GM19397 (cell line): ENCODE results near the gene TIMM23.
"Not testable (repeated sequence)": the region's sequence is repeated elsewhere in the genome, so short reads cannot be mapped to it uniquely, and the experiment has no call there.

Experiments used
- ATAC-seq: cut with Tn5 transposase; IDR thresholded peaks from one replicate; pipeline ENCODE4 v1.9.1; 2021; ENCODE audit warnings: mild to moderate bottlenecking, moderate library complexity; ENCODE audit not compliant: unreplicated experiment

The TIMM23 gene

GRCh38 chr10:45972106-45972812 is at the start of gene TIMM23:
Gene TIMM23 (plus strand): TSS chr10:45972489. CDS start chr10:45972625, 136 bp downstream.
- ATAC-seq: peak; percentile 79

- ATAC-seq: not testable (repeated sequence)
Measured at GRCh38 chr10:45926790-45927189, 45.5 kb upstream of the TIMM23 start.

GRCh38 chr10:45931305-45931704 is 41.0 kb upstream of the TIMM23 start:
- ATAC-seq: not testable (repeated sequence)

GRCh38 chr10:45934788-45935187 is 37.5 kb upstream of the TIMM23 start:
- not testable (repeated sequence) for ATAC-seq

- not testable (repeated sequence) for ATAC-seq
Measured at GRCh38 chr10:45939176-45939697, 33.1 kb upstream of the TIMM23 start.

- not testable (repeated sequence) for ATAC-seq
Measured at GRCh38 chr10:45941196-45941595, 31.1 kb upstream of the TIMM23 start.

GRCh38 chr10:45945476-45945875 is 26.8 kb upstream of the TIMM23 start:
- ATAC-seq: not testable (repeated sequence)

GRCh38 chr10:45947363-45947762 is 24.9 kb upstream of the TIMM23 start:
- ATAC-seq: not testable (repeated sequence)

- not testable (repeated sequence) for ATAC-seq
Measured at GRCh38 chr10:45948801-45949200, 23.5 kb upstream of the TIMM23 start.

- ATAC-seq: not testable (repeated sequence)
Measured at GRCh38 chr10:45954367-45954766, 17.9 kb upstream of the TIMM23 start.

GRCh38 chr10:45956634-45957033 is 15.7 kb upstream of the TIMM23 start:
- not testable (repeated sequence) for ATAC-seq

GRCh38 chr10:45957928-45958327 is 14.4 kb upstream of the TIMM23 start:
- not testable (repeated sequence) for ATAC-seq

- ATAC-seq: not testable (repeated sequence)
Measured at GRCh38 chr10:45962686-45963452, 9.4 kb upstream of the TIMM23 start.

- ATAC-seq: not testable (repeated sequence)
Measured at GRCh38 chr10:45971019-45971418, 1.3 kb upstream of the TIMM23 start.

- ATAC-seq: peak; percentile 37
Measured at GRCh38 chr10:45971742-45972105, 565 bp upstream of the TIMM23 start.

- ATAC-seq: peak; percentile 9
Measured at GRCh38 chr10:45972813-45973169, 502 bp downstream of the TIMM23 start.

- not testable (repeated sequence) for ATAC-seq
Measured at GRCh38 chr10:45974041-45974440, 1.8 kb downstream of the TIMM23 start.

GRCh38 chr10:45978554-45978953 is 6.3 kb downstream of the TIMM23 start:
- ATAC-seq: not testable (repeated sequence)

GRCh38 chr10:45981367-45981766 is 9.1 kb downstream of the TIMM23 start:
- ATAC-seq: not testable (repeated sequence)

- ATAC-seq: not testable (repeated sequence)
Measured at GRCh38 chr10:45983538-45984186, 11.4 kb downstream of the TIMM23 start.

- not testable (repeated sequence) for ATAC-seq
Measured at GRCh38 chr10:45984473-45984872, 12.2 kb downstream of the TIMM23 start.
